Measurements from ENCODE around the gene VPS26A.

The VPS26A gene

GRCh38 chr10:69123747-69124562 lies at the start of gene VPS26A:
Gene VPS26A (plus strand): TSS chr10:69124178. CDS start chr10:69124278, 100 bp downstream.
- peak; percentile 31 for DNase-seq

GRCh38 chr10:69074532-69074931 lies 49.4 kb upstream of the VPS26A start:
- no peak for DNase-seq

- no peak for DNase-seq
Observed at GRCh38 chr10:69075431-69075830, 48.5 kb upstream of the VPS26A start.

- no peak for DNase-seq
Observed at GRCh38 chr10:69078311-69078710, 45.7 kb upstream of the VPS26A start.

DNA sequence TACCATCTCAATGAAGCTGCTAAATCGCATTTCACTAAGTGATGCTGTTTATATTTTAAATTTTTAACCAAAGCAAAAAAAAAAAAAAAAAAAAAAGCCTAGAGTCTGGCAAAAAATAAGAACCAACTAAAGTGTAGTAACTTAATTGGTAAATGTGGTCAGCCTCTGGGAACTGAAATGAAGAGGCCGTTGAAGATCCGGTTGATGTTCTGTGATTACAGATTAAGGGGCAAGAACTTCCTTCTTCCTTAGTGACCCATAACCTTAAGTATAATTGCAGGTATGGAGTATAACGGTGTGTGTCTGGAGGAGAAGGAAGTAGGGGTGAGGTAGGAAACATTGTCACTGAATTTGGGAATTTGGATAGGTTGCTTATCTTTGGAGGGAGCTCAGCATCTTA lies 43.8 kb upstream of the VPS26A start:
- DNase-seq = no peak

DNA sequence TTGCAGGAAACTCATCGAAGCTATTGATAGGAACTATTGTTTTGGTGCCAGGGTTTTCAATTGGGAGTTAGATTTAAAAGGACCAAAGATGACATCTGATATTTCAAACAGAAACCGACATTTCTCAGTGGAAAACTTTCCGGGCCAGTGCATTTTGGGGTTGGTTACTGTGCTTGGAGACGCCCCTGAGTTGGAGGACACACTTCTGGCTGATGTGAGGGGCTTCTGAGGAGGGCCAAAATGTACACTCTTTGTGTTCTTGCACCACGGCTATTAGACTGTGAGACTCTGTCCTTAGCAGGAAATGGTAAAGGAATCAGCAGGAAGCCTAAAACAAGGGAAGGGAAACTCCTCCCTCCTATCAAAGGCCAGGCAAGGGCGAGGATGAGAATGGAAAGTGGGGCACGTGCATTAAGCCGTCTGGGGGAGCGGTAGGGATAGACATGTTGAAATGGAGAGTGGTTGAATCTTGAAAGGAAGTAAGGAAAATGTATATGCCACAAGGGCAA lies 37.9 kb upstream of the VPS26A start:
- DNase-seq = no peak

GRCh38 chr10:69087590-69088470 lies 36.1 kb upstream of the VPS26A start, which contains the start of gene SRGN:
Gene SRGN (plus strand): TSS chr10:69088103. CDS start chr10:69088158, 55 bp downstream.
- DNase-seq = no peak

- no peak for DNase-seq
Observed at GRCh38 chr10:69088471-69088769, 35.6 kb upstream of the VPS26A start.

GRCh38 chr10:69088801-69089501 lies 35.0 kb upstream of the VPS26A start:
- DNase-seq = no peak

DNA sequence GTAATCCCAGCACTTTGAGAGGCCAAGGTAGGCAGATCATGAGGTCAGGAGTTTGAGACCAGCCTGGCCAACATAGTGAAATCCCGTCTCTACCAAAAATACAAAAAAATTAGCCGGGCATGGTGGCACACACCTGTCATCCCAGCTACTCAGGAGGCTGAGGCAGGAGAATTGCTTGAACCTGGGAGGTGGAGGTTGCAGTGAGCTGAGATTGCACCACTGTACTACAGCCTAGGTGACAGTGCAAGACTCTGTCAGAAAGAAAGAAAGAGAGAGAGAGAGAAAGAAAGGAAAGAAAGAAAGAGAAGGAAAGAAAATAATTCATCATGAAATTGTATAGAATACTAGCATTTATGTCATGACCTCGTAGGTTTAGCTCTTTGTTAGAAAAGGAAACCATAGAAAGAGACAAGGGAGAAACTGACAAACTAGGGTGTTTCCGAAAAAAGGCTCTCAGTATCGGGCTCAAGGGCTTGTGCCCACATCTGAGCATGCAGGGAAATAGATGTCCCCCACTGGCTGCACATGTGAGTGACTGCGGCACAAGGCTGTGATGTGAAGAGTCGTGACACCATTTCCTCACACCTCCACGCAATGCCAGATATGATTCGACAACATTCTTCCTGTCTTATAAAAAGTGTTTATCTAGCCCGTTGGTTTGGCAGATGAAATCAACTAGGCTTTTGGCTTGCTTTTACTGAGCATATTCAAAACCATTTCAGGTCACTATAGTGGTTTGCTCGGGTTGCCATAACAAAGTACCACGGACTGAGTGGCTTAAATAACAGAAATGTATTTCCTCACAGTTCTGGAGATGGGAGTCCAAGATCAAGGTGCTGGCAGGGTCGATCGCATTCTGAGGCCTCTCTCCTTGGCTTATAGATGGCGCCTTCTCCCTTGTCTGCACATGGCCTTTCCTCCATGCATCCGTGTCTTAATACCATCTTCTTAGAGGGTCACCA lies 34.1 kb upstream of the VPS26A start:
- no peak for DNase-seq

- no peak for DNase-seq
Observed at GRCh38 chr10:69090685-69091084, 33.3 kb upstream of the VPS26A start.

DNA sequence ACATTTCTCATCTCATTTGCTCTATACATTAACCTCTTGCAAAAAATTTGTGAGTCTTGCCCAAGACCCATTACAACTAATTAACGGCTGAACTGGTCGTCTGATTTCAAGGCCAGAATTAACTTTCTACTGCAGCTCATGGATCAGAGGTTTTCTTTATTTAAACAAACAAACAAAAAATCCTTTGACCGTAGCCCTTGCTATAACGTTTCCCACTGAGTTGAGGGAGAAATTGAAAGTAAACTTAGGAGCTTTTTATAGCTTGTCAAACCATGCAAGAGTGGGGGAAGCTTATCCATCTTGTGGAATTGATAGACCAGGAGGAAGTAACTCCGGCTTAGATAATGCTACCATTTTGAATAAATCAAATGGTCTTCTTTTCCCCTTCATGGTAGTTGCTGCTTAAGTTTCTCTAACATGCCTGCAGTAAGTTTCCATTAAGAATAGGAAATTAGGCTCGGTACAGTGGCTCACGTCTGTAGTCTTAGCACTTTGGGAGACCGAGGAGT lies 32.8 kb upstream of the VPS26A start:
- DNase-seq = no peak

DNA sequence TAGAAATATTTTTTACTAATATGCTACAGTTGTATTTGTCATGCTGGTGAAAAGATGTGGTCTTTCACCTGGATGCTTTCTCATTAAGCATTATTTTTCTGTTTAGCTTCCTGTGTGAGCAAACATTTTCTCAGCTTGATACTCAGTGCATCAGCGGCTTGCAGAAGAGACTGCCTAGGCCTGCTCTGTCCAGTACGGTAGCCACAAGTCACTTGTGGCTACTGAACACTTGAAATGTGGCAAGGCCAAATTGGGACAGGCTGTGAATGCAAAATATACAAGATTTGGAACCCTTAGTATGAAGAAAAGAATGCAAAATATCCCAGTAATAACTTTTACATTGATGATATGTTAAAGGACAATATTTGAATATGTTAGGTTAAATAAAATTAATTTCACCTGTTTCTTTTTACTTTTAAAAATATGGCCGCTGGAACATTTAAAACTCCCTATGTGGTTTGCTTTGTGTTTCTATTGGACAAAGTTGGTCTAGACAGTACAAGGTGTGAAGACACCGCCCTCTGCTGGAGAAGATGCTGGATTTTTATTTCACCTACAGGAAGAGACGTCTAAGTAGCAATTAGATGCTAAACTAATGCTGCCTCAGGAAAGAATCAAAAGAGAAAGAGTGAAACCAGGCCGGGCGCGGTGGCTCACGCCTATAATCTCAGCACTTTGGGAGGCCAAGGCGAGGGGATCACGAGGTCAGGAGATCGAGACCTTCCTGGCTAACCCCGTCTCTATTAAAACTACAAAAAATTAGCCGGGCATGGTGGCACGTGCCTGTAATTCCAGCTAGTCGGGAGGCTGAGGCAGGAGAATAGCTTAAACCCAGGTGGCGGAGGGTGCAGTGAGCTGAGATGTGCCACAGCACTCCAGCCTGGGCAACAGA lies 30.8 kb upstream of the VPS26A start:
- peak; percentile 11 for DNase-seq

DNA sequence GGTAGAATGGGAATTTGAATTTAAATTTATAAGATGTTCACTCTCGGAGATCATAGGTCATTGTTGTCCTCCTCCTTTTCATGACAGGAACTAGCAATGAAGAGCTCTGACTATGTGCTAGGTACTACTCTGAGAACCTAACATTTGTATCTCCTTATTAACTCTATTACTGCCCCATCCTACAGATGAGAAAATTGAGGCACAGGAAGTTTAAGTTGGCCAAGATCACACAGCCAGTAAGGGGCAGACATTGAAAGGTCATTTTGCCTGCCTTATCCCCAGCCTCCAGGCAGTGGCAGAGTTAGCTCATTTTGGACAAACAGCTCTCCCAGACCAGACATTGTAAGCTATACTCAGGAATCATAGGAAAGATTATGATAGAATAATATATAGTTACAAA lies 30.0 kb upstream of the VPS26A start:
- no peak for DNase-seq

GRCh38 chr10:69096045-69096444 lies 27.9 kb upstream of the VPS26A start:
- DNase-seq = no peak

GRCh38 chr10:69097729-69098128 lies 26.2 kb upstream of the VPS26A start:
- no peak for DNase-seq

DNA sequence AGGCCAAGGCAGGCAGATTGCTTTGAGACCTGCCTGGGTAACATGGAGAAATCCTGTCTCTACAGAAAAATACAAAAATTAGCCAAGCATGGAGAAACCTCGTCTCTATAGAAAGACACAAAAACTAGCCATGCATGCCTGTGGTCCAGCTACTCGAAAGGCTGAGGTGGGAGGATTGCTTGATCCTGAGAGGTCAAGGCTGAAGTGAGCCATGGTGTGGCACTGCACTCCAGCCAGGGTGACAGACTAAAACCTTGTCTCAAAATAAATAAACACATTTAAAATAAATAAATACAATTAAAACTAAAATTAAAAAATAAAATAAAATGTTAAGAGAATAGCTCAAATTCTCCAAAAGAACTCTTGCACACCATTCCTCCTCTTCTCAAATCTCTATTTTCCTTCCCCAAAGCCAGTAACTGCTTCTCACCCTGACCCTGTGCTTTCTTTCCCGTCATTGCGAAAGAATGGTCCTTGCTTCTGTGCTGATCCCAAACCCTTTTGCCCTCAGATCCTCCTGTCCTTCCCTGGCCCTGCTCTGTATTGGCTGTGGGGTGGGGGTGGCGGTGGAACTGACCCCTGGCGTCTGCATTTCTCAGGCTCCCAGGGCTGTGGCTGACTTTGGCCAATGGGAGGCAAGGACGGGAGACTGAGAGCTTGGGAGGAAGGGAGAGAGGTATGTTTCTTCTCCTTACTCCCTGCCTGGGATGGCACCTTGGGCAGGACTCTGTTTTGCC lies 23.7 kb upstream of the VPS26A start:
- no peak for DNase-seq

GRCh38 chr10:69101451-69102095 lies 22.4 kb upstream of the VPS26A start:
- no peak for DNase-seq

GRCh38 chr10:69102440-69102839 lies 21.5 kb upstream of the VPS26A start:
- no peak for DNase-seq

Data from NCI-H2029 treated with DMSO at 0.1 percent for 48 hours (cell line).